ENCODE results near the gene PKNOX2. TPM values are rescaled to one million over a fixed set of nuclear protein-coding genes. Genes with fewer than 3 reads are reported as not detected.

Gene PKNOX2
- total and polyA plus RNA-seq, 10 donors = 0.80 to 8.9 (median 3.5) TPM

- Histone ChIP-seq H3K4me1 (no peaks in the 10 kb centered on the region), H3K27me3 (replicated peaks in 1 of 7) (peaks cover 0 to 23% (median 0%) of the 10 kb centered on the region in 7 donors), H3K36me3 (no peaks in the 10 kb centered on the region), H3K4me3 (no peak overlapping the region), H3K9me3 (no peaks in the 10 kb centered on the region), H3K27ac (no peak overlapping the region)
- WGBS, 5 donors = 73 to 86% (median 79%) methylated on average over 7 of the region's 7 CpGs
- intact Hi-C loops (cut with DNase I; ENCODE audit: low total_unique reads) = no loop called here
- DNase-seq = no peak
- TF ChIP-seq POLR2A (IDR thresholded peaks at IDR 0.05) (no peak), CTCF (IDR thresholded peaks at IDR 0.05 in 8 of 11, conservative IDR thresholded peaks at IDR 0.05 in 3 of 11) (no peak), POLR2AphosphoS5 (IDR thresholded peaks at IDR 0.05) (no peak)
Observed at GRCh38 chr11:125333354-125334073, 169.0 kb downstream of the PKNOX2 start.

GRCh38 chr11:125335106-125335505 is 170.6 kb downstream of the PKNOX2 start:
- TF ChIP-seq POLR2A (IDR thresholded peaks at IDR 0.05) = no peak
- no peak for TF ChIP-seq CTCF (IDR thresholded peaks at IDR 0.05 in 8 of 11, conservative IDR thresholded peaks at IDR 0.05 in 3 of 11)
- TF ChIP-seq POLR2AphosphoS5 (IDR thresholded peaks at IDR 0.05) = no peak
- Histone ChIP-seq H3K4me1 (no peaks in the 10 kb centered on the region), H3K4me3 (no peak overlapping the region), H3K9me3 (no peaks in the 10 kb centered on the region), H3K27ac (no peak overlapping the region), H3K36me3 (no peaks in the 10 kb centered on the region), H3K27me3 (replicated peaks in 1 of 7) (peaks cover 0 to 26% (median 0%) of the 10 kb centered on the region in 7 donors)
- intact Hi-C loops (cut with DNase I; ENCODE audit: low total_unique reads) = no loop called here
- 63 to 76% (median 74%) methylated on average over 5 of the region's 5 CpGs for WGBS, 5 donors
- peak; percentile 56 for DNase-seq

GRCh38 chr11:125337836-125338834 is 173.6 kb downstream of the PKNOX2 start:
- DNase-seq = peak; percentile 25
- peaks cover 0 to 18% (median 0%) of the 10 kb centered on the region in 7 donors for H3K27me3 ChIP-seq (replicated peaks in 1 of 7)
- H3K9me3 ChIP-seq = no peaks in the 10 kb centered on the region
- TF ChIP-seq POLR2AphosphoS5 (IDR thresholded peaks at IDR 0.05) (no peak), CTCF (IDR thresholded peaks at IDR 0.05 in 8 of 11, conservative IDR thresholded peaks at IDR 0.05 in 3 of 11) (no peak), POLR2A (IDR thresholded peaks at IDR 0.05) (no peak)
- no peak overlapping the region for H3K4me3 ChIP-seq
- no peaks in the 10 kb centered on the region for H3K4me1 ChIP-seq
- 65 to 78% (median 72%) methylated on average over 11 of the region's 11 CpGs for WGBS, 5 donors
- H3K27ac ChIP-seq = peak overlapping the region in 3 of 8 donors; percentile 32 to 45 (median 44)
- no peaks in the 10 kb centered on the region for H3K36me3 ChIP-seq
- intact Hi-C loops (cut with DNase I; ENCODE audit: low total_unique reads) = no loop called here
